Activated naive CD4-positive, alpha-beta T cell treated with anti-CD3 and anti-CD28 coated beads, Interleukin-2, amount 50 U/mL, for 72 hours (primary cell): Measurements from ENCODE around the gene LENG8. TPM values are rescaled to one million over a fixed set of nuclear protein-coding genes. Genes with fewer than 3 reads are reported as not detected.
A peak's percentile ranks its signal among the peaks of the same experiment; 100 is the strongest.
"Not testable (repeated sequence)": the region's sequence is repeated elsewhere in the genome, so short reads cannot be mapped to it uniquely, and the experiment has no call there.

ENCODE experiments used
- ATAC-seq, 2 donors: fragments of 150-1000 bp; cut with Tn5 transposase; 2 replicates each; pipeline ENCODE4 v1.10.0; 2021; ENCODE audit warnings: mild to moderate bottlenecking in 2 of 2, moderate library complexity in 2 of 2
- DNase-seq, 2 donors: peaks; one replicate each; pipeline ENCODE4 v3.0.0; 2021 to 2022; ENCODE audit warnings: low spot score in 2 of 2
- H3K27ac Mint-ChIP-seq, 2 donors: one replicate each; pipeline ENCODE4 v1.8.0; 2022; ENCODE audit warnings: mild to moderate bottlenecking in 2 of 2, mixed read lengths in 2 of 2
- H3K36me3 Mint-ChIP-seq, 2 donors: one replicate each; pipeline ENCODE4 v1.8.0; 2022; ENCODE audit warnings: mixed read lengths in 2 of 2
- H3K9me3 Mint-ChIP-seq, 2 donors: one replicate each; pipeline ENCODE4 v1.8.0; 2022; ENCODE audit warnings: mixed read lengths in 2 of 2
- total RNA-seq, 2 donors: library from RNA; stranded (reverse); gene quantifications; one replicate each; pipeline ENCODE4 v1.2.3, GENCODE V29; 2022

The LENG8 gene
- total RNA-seq, 2 donors from 2014 or later = 191 to 205 TPM

DNA sequence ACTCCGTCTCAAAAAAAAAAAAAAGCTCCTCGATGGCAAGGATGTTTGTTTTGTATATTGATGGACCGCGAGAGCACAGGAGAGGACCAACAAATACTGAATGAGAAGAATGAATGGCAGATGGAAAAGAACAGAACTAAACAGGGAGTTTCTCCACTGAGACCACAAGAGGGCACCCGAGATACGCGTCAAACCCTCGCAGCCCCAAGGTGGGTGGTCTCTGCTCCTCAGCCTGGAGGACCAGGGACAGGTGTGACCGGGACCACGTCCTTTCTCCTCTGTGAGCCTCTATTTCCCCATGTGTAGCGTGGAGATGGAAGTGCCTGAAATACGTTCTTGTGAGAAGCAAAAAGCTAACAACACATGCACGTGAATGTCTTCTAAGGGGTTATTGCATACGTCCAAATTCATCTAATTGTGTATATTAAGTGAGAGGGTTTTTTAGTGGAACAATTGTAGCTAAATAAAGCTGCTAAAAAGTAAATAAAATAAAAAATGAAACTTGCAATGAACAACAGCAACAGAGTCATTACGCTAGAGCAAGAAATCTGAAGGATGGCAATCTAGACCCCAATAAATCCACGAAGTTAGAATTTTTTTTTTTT is 32.4 kb downstream of the LENG8 start:
- ATAC-seq = peak; percentile 45 to 59
- Mint-ChIP-seq H3K27ac (no peak overlapping the region), H3K36me3 (no peaks in the 10 kb centered on the region), H3K9me3 (no peaks in the 10 kb centered on the region)
- peak in 1 of 2 donors; percentile 57 for DNase-seq

DNA sequence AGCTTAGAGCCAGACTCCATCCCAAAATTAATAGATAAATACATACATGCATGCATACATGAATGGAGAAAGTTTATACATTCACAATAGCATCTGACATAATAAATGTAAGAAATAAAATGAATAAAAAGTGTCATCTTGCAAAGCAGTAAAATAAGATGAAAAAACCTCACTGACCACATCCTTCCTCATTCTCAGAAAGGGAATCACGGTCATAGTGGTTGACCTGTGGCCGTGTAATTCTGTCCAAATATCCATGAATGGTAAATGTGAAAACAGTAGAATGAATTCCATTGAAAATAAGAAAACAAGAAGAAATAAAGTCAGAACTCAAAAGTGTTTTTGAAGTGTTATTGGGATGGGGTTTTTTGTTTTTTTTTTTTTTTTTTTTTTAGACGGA is 33.9 kb downstream of the LENG8 start:
- no peak for ATAC-seq

DNA sequence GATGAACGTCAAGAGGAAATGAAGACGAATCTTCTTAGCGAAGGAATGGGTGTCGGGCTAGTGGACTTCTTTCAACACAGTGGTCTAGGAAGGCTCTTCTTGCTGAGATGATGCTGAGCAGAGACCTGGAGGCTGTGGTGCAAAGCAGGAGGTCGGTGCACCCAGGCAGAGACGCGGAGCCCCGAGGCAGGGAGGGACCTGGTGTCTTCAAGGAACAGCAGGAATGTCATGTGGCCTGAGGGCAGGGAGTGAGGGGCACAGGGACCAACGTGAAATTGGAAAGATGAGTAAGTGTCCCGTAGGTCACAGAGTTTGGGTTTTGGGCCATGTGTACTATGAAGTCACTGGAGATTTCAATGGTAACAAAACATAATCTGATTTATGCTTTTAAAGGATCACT is 35.5 kb downstream of the LENG8 start:
- DNase-seq = no peak
- Mint-ChIP-seq H3K36me3 (no peaks in the 10 kb centered on the region), H3K27ac (no peak overlapping the region), H3K9me3 (no peaks in the 10 kb centered on the region)
- no peak for ATAC-seq

More for the DNA sequence above, 33.9 kb downstream of the LENG8 start:
- DNase-seq = no peak
- Mint-ChIP-seq H3K9me3 (no peaks in the 10 kb centered on the region), H3K27ac (no peak overlapping the region), H3K36me3 (no peaks in the 10 kb centered on the region)

DNA sequence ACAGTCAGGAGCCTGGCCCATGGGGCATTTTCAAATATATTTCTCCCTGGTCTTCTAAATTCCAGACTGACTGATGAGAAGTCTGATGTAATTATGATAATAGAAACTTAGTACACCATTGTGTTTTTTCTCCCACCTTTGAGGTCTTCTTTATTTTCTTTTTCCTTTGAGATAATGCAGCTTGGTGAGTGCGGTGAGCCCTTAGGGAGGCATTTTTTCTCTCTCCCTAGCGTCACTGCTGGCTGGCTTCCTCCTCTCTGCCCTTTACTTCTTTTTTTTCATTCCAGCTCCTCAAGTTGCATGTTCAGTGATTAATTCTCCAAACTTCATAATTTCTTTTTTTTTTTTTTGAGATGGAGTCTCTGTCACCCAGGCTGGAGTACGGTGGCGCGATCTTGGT is 36.9 kb downstream of the LENG8 start:
- Mint-ChIP-seq H3K36me3 (no peaks in the 10 kb centered on the region), H3K27ac (no peak overlapping the region), H3K9me3 (no peaks in the 10 kb centered on the region)
- DNase-seq (no peak), ATAC-seq (peak in 1 of 2 donors; percentile 34)

DNA sequence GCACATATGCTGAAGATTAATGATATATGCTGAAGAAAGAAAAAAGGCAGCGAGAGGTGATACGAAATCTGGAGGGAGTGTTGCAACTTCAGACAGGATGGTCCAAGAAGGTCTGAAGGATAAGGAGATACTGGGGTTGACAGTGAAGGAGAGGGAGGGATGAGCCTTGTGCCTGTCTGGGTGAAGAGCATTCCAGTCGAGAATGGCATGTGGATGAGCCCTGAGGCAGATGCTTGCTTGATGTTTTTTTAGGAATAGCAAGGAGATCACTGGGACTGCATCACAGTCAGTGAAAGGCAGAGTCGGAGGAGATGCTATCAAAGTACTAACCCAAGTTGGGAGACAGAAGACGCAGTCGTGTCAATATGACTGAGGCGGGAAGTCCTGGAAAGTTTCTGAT is 40.3 kb downstream of the LENG8 start:
- Mint-ChIP-seq H3K9me3 (no peaks in the 10 kb centered on the region), H3K36me3 (no peaks in the 10 kb centered on the region), H3K27ac (no peak overlapping the region)
- ATAC-seq (no peak), DNase-seq (no peak)

DNA sequence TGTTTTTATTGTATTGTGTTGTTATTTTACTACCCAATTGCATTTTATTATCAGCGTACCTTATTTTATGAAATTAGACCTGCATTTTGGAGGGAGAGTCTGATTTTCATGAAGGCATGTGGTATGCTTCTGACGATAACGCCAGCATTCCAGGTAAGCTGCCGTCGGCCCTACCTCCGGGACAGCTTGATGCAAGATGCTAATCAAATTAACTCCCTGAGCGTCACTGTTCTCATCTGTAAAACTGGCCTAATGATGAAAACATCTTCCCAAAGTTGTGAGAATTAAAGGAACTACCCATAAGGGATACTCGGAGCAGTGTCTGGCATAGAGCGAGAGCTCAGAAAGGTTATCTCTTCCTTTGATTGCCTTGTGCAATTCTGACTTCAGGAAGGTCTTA is 40.8 kb downstream of the LENG8 start:
- ATAC-seq = no peak
- H3K36me3 Mint-ChIP-seq = no peaks in the 10 kb centered on the region

DNA sequence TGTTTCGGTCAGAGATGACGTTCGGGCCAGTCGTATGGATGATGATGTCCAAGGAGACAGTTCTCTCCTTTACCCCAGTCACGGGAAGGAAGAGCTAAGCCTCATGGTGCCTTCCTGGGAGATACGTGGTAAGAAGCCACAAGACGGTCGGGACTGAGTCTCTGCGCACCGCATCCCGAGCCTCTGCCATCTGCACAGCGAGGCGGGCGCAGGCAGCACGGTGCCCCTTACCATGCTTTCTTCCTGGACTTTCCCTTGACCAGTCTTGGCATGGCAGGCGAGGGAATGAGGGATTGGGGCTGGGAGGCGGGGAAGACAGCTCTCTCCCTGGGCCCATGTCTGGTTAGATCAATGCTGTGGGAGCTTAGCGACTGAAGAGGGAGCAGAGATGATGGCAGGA is 43.6 kb downstream of the LENG8 start:
- DNase-seq (no peak), ATAC-seq (no peak)
- Mint-ChIP-seq H3K36me3 (no peaks in the 10 kb centered on the region), H3K27ac (peak overlapping the region in 1 of 2 donors; percentile 16), H3K9me3 (no peaks in the 10 kb centered on the region)

More for the DNA sequence above, 40.8 kb downstream of the LENG8 start:
- DNase-seq = no peak
- H3K9me3 Mint-ChIP-seq = no peaks in the 10 kb centered on the region
- H3K27ac Mint-ChIP-seq = no peak overlapping the region

DNA sequence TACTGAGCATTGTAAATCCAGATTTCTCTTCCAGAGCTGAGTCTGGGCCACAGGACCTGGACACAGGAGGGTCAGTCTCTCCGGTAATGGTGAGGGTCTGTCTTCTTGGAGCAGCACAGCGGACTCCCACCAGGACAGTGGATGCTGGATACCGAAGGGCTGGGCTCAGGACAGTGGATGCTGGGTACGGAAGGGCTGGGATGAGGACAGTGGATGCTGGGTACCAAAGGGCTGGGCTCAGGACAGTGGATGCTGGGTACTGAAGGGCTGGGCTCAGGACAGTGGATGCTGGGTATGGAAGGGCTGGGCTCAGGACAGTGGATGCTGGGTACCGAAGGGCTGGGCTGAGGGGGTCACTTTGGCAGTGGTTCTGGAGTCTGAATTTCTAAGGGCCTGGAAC is 44.1 kb downstream of the LENG8 start:
- not testable (repeated sequence) for DNase-seq, ATAC-seq, H3K36me3 Mint-ChIP-seq, H3K9me3 Mint-ChIP-seq
- H3K27ac Mint-ChIP-seq = peak overlapping the region in 1 of 2 donors; percentile 16

DNA sequence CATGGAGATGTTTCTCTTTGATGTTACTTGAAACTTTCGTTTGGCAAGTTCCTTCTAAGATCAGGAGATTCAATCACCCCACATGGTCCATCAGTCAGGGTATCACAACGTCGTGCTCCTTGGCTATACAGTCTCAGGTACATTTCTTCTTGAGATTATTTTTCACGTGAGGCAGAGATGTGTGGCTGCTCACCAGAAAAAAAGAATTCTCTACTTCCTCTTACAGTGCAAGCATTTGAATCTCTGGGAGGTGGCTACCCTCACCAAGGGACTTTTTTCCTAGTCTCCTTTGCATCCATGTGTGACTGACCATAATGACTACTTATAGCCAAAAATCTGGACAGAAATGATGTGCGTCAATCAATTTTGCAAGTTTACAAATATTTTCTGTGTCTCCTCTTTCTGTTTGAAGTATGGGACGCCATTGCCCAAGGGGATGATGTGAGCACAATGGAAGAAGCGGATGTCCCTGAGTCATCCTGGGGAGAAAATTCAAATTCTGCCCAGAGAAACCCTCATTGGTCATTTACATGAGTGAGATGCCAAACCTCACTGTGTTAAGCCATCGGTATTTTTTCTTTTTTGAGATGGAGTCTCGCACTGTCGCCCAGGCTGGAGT is 45.1 kb downstream of the LENG8 start:
- Mint-ChIP-seq H3K9me3 (no peaks in the 10 kb centered on the region), H3K36me3 (no peaks in the 10 kb centered on the region), H3K27ac (no peak overlapping the region)
- DNase-seq (no peak), ATAC-seq (no peak)

DNA sequence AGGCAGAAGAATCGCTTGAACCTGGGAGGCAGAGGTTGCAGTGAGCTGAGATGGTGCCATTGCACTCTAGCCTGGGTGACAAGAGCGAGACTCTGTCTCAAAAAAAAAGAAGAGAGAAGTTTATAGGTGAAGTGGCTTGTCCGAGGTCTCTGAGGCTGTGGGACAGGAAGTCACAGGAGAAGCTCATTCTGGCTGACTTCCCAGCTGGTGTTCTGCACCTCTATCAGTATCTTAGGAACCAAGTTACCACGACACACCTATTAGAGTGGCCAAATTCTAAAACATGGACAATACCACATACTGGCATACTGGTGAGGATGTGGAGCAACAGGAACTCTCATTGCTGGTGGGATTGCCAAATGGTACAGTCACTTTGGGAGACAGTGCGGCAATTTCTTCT is 46.3 kb downstream of the LENG8 start:
- not testable (repeated sequence) for ATAC-seq, DNase-seq, H3K27ac Mint-ChIP-seq, H3K9me3 Mint-ChIP-seq, H3K36me3 Mint-ChIP-seq

DNA sequence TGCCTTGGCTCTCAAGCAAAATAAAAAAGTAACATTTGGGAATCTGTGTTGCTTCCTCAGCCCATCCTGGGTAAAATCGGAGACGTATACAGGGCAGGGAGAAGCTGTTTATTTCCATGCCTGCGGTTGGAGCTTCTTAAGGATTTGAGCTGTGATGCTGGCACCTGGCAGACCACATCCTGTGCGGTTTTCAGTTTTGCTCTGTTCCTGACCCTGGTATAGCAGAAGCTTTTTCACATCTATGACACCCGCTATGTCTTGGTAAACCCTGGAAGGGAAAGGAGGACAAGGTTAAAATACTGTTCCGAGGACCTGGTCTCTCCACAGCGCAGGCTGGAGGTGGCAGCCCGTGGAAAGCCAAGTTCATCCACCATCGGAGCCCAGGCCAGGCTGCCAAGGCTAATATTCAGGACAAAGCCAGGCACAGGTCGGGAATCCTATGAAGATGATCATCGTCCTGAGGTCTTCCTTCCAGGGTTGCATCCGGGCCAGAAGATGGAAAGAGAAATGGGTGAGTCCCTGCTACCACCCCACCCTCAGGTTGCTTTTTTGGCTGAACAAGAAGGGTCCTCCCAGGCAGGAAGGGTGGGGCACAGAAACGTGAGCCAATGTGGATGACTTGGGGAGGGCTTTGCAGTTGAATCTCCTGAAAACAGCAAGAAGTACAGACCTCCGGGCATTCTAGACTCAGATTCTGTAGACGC is 48.9 kb downstream of the LENG8 start:
- DNase-seq, H3K36me3 Mint-ChIP-seq, H3K9me3 Mint-ChIP-seq, H3K27ac Mint-ChIP-seq: not testable (repeated sequence)
- ATAC-seq = peak; percentile 85 to 87

DNA sequence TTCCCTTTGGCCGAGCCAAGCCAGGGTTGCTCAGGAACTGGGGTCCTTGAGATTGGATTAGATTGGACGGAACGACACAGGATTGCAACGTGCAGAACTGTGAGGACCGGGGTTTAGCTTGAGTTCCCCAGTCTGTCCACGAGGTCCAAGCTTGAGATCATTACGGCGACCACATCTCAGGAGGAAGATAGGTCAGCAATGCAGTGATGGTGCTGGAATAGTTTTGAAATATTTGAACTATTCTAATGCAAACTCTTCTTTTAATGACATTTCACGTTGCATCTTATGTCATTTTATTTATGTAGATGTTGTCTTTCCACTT is 49.4 kb downstream of the LENG8 start:
- ATAC-seq = peak; percentile 28 to 38
- H3K27ac Mint-ChIP-seq, DNase-seq, H3K9me3 Mint-ChIP-seq, H3K36me3 Mint-ChIP-seq: not testable (repeated sequence)

DNA sequence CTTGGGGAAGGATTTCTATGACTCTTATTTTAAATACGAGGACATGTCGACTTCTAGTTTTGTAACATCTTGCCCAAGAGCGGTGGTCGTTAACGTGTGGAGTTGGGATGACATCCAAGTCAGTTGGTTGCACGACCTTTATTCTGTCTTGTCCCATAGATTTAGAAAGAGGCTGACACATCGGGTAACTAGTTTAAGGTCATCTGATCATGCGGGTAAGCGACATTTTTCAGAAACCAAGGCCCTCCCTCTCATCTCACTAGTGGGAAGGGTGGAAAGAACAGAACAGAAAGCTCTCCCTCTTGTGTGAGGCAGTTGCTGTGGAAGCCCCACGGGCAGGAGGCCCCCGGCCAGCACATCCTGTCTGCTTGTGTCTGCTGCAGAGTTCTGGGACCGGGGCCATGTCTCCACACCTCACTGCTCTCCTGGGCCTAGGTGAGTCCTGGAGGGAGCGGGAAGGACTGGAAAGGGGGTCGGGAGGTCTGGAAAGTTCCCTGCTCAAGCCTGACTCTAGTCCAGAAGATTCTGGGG is 53.6 kb downstream of the LENG8 start, which contains the start of gene LAIR2:
TSS of gene LAIR2 (plus strand) at position 314 of the 531 bp plus-strand sequence. CDS start at position 402, 88 bp downstream.
- peaks cover 0 to 4% of the 10 kb centered on the region in 2 donors for H3K36me3 Mint-ChIP-seq
- peak; percentile 58 to 71 for ATAC-seq
- peak within 1 kb of the TSS in 1 of 2 donors; percentile 57 for H3K27ac Mint-ChIP-seq
- peak in 1 of 2 donors; percentile 52 for DNase-seq
- no peaks in the 10 kb centered on the region for H3K9me3 Mint-ChIP-seq

DNA sequence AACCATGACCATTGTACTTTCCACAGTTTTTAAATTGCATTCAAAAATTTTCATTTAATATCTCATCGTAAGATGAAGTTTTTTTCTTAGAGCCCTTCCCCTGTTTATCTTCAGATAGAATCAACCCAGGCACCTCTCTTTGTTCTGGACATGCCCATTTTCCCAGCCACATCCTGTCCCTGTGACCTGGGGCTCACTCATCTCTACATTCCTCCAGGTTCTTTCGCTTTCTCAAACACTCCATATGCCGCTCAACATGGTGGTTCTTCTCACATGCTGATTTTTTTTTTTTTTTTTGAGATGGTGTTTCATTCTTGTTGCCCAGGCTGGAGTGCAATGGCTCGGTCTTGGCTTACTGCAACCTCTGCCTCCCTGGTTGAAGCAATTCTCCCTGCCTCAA is 56.5 kb downstream of the LENG8 start:
- peak in 1 of 2 donors; percentile 4 for DNase-seq
- H3K27ac Mint-ChIP-seq, H3K9me3 Mint-ChIP-seq, H3K36me3 Mint-ChIP-seq, ATAC-seq: not testable (repeated sequence)

DNA sequence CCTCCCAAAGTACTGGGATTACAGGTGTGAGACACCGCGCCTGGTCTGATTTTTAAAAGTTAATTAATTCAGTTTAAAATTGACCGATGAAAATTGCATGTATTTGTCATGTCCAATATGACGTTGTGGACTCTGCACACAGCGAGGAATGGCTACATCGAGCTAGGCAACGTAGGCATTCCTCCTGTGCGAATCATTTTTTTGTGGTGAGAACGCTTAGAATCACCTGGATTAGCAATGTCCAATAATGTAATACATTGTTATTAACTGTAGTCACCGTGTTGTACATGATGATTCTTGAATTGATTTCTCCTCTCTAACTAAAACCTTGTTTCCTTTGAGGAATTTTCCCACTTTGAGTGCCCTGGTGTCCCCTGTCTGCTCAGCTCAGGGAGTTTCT is 57.1 kb downstream of the LENG8 start:
- Mint-ChIP-seq H3K9me3 (no peaks in the 10 kb centered on the region), H3K36me3 (peaks cover 0 to 4% of the 10 kb centered on the region in 2 donors), H3K27ac (no peak overlapping the region)
- ATAC-seq (no peak), DNase-seq (peak in 1 of 2 donors; percentile 4)

DNA sequence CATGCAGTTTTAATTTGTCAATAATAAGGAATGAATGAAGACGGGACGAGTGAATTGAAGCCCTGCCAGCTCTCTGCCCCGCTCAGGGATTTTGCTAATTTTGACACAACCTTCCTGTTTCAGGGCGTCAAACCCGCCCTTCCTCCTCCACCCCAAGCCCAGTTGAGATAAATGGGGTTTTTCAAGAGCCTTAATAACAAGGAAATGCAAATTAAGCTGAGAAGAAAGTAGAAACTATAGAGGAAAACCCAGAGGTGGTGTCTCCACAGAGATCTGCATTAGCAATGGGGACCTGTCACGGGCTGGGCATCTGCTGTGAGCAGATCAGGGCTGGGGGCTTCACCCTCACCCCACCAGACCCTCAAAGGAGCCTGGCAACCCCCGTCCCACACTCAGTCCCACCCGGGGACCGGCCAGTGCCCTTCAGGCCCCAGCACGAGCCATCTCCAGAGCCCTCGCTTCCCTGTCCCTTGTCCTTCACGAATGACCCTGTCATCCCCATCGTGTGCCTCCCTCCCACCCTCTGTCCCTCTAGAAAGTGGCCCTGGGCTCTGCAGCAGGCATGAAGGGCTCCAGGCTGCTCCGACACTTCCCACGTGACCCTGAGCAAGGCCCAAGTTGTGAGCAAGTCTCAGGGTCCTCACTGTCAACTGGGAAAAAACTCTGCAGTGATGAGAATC is 58.2 kb downstream of the LENG8 start:
- H3K27ac Mint-ChIP-seq, H3K9me3 Mint-ChIP-seq, DNase-seq, H3K36me3 Mint-ChIP-seq: not testable (repeated sequence)
- ATAC-seq = peak in 1 of 2 donors; percentile 28

DNA sequence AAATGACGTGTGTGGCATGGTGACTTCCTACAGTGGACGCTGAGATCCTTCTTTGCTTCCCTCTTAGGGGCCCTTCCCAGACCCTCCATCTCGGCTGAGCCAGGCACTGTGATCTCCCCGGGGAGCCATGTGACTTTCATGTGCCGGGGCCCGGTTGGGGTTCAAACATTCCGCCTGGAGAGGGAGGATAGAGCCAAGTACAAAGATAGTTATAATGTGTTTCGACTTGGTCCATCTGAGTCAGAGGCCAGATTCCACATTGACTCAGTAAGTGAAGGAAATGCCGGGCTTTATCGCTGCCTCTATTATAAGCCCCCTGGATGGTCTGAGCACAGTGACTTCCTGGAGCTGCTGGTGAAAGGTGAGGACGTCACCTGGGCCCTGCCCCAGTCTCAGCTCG is 58.8 kb downstream of the LENG8 start:
- peaks cover 0 to 4% of the 10 kb centered on the region in 2 donors for H3K36me3 Mint-ChIP-seq
- peak overlapping the region in 1 of 2 donors; percentile 55 for H3K27ac Mint-ChIP-seq
- DNase-seq (peak in 1 of 2 donors; percentile 45), ATAC-seq (no peak)
- no peaks in the 10 kb centered on the region for H3K9me3 Mint-ChIP-seq
